Measurements from ENCODE around the gene RSPRY1. TPM values are rescaled to one million over a fixed set of nuclear protein-coding genes. Genes with fewer than 3 reads are reported as not detected.

The RSPRY1 gene
- polyA plus RNA-seq, 2 of the 4 experiments (the other 2 are of a cell fraction): 32.2 to 50.0 TPM

DNA sequence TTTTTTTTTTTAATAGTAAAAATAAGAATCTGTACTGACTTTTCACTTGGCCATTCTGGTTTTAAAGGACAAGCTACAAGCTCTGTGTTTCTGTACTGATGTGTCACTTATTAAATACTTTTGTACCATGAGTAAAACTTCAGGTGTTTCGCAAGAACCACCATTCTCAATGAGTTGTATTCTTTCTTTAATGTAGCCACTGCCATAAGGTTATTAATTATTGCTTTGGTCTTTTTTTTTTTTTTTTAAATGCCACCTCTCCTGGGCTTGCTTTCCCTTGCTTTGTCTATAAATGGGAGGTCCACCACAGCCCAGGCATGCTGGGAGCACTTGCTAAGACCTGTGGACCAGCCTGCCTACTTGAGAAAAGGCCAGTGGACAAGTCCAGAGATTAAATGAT lies 67.3 kb downstream of the RSPRY1 start:
- ATAC-seq (no peak), FAIRE-seq (no peak)

DNA sequence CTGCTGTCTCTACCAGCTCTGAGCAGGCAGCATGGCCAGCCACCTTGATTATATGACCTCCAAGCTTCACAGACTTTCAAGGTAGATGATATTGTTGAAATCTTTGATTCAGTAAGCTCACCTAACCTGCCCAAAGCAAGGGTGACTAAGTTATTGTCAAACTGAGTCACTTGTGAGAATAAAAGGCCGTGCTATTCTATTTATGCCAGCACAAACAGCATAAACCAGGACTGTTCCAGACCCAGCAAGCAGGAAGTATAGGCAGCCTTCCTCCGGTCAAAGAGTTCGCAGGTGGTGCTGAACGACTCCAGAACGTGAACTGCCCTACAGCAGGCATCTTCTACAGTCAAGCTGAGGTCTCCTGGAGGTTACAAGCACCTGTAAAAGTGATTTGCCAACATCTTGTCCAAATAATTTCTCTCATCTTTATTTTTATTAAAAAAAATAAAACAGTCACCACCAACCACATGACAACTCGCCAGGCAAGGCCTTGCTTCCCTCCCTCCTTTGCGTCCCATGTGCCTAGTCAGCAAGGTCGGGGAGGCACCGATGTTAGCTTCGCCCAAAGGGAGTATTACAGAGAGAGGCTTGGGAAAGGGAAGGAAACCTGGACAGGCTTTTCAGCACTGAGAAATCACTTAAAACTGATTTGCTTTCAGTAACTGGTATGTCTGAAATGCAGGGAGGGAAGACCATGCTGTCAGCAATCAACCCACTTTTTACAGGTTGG lies 69.7 kb downstream of the RSPRY1 start:
- Histone ChIP-seq H3K27ac (no peak overlapping the region), H3K4me3 (no peak overlapping the region), H3K4me1 (peaks cover 20% of the 10 kb centered on the region), H3K9me3 (no peaks in the 10 kb centered on the region), H3K4me2 (no peak overlapping the region)
- DNase-seq (ENCODE audit: low read depth in 1 of 2, low spot score in 1 of 2): no peak
- ChIA-PET CTCF (interaction anchor here (1.4 to 2.0 kb wide), 3 partner anchors 9 to 162 kb away, joined by 4 to 8 read pairs (median 4); no protein-coding TSS in a partner anchor), POLR2A (interaction anchor here (2.1 kb wide), 1 partner anchor 11 kb away, joined by 11 read pairs; the partner anchor contains the start of gene ARL2BP)
- ATAC-seq: no peak
- FAIRE-seq: no peak
- WGBS (ENCODE audit: missing lambda C conversion rate): 88% methylated on average over 10 of the region's 10 CpGs
- TF ChIP-seq EP300 (IDR thresholded peaks at IDR 0.05): no peak
- TF ChIP-seq, protein P1, sequence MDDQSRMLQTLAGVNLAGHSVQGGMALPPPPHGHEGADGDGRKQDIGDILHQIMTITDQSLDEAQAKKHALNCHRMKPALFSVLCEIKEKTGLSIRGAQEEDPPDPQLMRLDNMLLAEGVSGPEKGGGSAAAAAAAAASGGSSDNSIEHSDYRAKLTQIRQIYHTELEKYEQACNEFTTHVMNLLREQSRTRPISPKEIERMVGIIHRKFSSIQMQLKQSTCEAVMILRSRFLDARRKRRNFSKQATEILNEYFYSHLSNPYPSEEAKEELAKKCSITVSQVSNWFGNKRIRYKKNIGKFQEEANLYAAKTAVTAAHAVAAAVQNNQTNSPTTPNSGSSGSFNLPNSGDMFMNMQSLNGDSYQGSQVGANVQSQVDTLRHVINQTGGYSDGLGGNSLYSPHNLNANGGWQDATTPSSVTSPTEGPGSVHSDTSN (IDR thresholded peaks at IDR 0.05): no peak
- no peak for TF ChIP-seq HOXB5 (CRISPR knock-in tag; IDR thresholded peaks at IDR 0.05)
- TF ChIP-seq HOXB13 (CRISPR knock-in tag; IDR thresholded peaks at IDR 0.05; ENCODE audit: low read depth): no peak
- TF ChIP-seq ZFP36 (IDR thresholded peaks at IDR 0.05; ENCODE audit: borderline replicate concordance, partially characterized antibody): no peak
- TF ChIP-seq, protein P2, sequence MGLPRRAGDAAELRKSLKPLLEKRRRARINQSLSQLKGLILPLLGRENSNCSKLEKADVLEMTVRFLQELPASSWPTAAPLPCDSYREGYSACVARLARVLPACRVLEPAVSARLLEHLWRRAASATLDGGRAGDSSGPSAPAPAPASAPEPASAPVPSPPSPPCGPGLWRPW (IDR thresholded peaks at IDR 0.05): no peak
- no peak for TF ChIP-seq PHF8 (IDR thresholded peaks at IDR 0.05; ENCODE audit: borderline replicate concordance, low read depth)
- TF ChIP-seq, protein P3, sequence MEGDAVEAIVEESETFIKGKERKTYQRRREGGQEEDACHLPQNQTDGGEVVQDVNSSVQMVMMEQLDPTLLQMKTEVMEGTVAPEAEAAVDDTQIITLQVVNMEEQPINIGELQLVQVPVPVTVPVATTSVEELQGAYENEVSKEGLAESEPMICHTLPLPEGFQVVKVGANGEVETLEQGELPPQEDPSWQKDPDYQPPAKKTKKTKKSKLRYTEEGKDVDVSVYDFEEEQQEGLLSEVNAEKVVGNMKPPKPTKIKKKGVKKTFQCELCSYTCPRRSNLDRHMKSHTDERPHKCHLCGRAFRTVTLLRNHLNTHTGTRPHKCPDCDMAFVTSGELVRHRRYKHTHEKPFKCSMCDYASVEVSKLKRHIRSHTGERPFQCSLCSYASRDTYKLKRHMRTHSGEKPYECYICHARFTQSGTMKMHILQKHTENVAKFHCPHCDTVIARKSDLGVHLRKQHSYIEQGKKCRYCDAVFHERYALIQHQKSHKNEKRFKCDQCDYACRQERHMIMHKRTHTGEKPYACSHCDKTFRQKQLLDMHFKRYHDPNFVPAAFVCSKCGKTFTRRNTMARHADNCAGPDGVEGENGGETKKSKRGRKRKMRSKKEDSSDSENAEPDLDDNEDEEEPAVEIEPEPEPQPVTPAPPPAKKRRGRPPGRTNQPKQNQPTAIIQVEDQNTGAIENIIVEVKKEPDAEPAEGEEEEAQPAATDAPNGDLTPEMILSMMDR (IDR thresholded peaks at IDR 0.05): no peak
- TF ChIP-seq, protein P4, sequence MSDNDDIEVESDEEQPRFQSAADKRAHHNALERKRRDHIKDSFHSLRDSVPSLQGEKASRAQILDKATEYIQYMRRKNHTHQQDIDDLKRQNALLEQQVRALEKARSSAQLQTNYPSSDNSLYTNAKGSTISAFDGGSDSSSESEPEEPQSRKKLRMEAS (IDR thresholded peaks at IDR 0.05): no peak
- no peak for TF ChIP-seq SREBF2 (IDR thresholded peaks at IDR 0.05)
- TF ChIP-seq FOSL2 (IDR thresholded peaks at IDR 0.05): no peak
- no peak for TF ChIP-seq FOSL2 (CRISPR knock-in tag; IDR thresholded peaks at IDR 0.05)
- no peak for TF ChIP-seq CEBPB (IDR thresholded peaks at IDR 0.05)
- TF ChIP-seq, protein P5, sequence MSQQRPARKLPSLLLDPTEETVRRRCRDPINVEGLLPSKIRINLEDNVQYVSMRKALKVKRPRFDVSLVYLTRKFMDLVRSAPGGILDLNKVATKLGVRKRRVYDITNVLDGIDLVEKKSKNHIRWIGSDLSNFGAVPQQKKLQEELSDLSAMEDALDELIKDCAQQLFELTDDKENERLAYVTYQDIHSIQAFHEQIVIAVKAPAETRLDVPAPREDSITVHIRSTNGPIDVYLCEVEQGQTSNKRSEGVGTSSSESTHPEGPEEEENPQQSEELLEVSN (IDR thresholded peaks at IDR 0.05; ENCODE audit: borderline replicate concordance, low read depth): no peak
- no peak for TF ChIP-seq ZSCAN20 (CRISPR knock-in tag; IDR thresholded peaks at IDR 0.05)
- TF ChIP-seq RARB (CRISPR knock-in tag; IDR thresholded peaks at IDR 0.05): no peak
- no peak for TF ChIP-seq KDM1A (IDR thresholded peaks at IDR 0.05; ENCODE audit: low read depth)
- TF ChIP-seq JUNB (IDR thresholded peaks at IDR 0.05): no peak
- TF ChIP-seq, protein P6, sequence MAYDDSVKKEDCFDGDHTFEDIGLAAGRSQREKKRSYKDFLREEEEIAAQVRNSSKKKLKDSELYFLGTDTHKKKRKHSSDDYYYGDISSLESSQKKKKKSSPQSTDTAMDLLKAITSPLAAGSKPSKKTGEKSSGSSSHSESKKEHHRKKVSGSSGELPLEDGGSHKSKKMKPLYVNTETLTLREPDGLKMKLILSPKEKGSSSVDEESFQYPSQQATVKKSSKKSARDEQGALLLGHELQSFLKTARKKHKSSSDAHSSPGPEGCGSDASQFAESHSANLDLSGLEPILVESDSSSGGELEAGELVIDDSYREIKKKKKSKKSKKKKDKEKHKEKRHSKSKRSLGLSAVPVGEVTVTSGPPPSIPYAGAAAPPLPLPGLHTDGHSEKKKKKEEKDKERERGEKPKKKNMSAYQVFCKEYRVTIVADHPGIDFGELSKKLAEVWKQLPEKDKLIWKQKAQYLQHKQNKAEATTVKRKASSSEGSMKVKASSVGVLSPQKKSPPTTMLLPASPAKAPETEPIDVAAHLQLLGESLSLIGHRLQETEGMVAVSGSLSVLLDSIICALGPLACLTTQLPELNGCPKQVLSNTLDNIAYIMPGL (CRISPR knock-in tag; IDR thresholded peaks at IDR 0.05; ENCODE audit: borderline replicate concordance): no peak
- no peak for TF ChIP-seq POLR2A (IDR thresholded peaks at IDR 0.05; ENCODE audit: low read length)
- no peak for TF ChIP-seq EHMT2 (IDR thresholded peaks at IDR 0.05; ENCODE audit: low read depth)

More for the DNA sequence above, 67.3 kb downstream of the RSPRY1 start:
- DNase-seq (ENCODE audit: low read depth in 1 of 2, low spot score in 1 of 2): no peak
- CTCF ChIA-PET: no interaction called here
- no peak overlapping the region for H3K27ac ChIP-seq
- no peaks in the 10 kb centered on the region for H3K9me3 ChIP-seq
- H3K4me1 ChIP-seq: peaks cover 11% of the 10 kb centered on the region
- 92% methylated on average over 1 of the region's 1 CpG for WGBS (ENCODE audit: missing lambda C conversion rate)
- TF ChIP-seq JUN (IDR thresholded peaks at IDR 0.05): no peak
- TF ChIP-seq NPAS2 (CRISPR knock-in tag; IDR thresholded peaks at IDR 0.05; ENCODE audit: borderline replicate concordance): no peak
- TF ChIP-seq CEBPB (IDR thresholded peaks at IDR 0.05): peak; percentile 58 to 67; a peak in 3 of 4 replicates
- TF ChIP-seq, protein P7, sequence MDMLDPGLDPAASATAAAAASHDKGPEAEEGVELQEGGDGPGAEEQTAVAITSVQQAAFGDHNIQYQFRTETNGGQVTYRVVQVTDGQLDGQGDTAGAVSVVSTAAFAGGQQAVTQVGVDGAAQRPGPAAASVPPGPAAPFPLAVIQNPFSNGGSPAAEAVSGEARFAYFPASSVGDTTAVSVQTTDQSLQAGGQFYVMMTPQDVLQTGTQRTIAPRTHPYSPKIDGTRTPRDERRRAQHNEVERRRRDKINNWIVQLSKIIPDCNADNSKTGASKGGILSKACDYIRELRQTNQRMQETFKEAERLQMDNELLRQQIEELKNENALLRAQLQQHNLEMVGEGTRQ (IDR thresholded peaks at IDR 0.05): no peak
- peak overlapping the region; percentile 28; the same call in 2 of the 3 replicates for H3K4me2 ChIP-seq
- POLR2A ChIA-PET: no interaction called here
- no peak overlapping the region for H3K4me3 ChIP-seq
